NCI-H524 treated with DMSO at 0.1 percent for 48 hours (cell line): ENCODE results near the gene KCNB1.

Source experiments
- DNase-seq: peaks from one replicate; lab custom pipeline; 2025; lab: John Stamatoyannopoulos, UW

Gene KCNB1

DNA sequence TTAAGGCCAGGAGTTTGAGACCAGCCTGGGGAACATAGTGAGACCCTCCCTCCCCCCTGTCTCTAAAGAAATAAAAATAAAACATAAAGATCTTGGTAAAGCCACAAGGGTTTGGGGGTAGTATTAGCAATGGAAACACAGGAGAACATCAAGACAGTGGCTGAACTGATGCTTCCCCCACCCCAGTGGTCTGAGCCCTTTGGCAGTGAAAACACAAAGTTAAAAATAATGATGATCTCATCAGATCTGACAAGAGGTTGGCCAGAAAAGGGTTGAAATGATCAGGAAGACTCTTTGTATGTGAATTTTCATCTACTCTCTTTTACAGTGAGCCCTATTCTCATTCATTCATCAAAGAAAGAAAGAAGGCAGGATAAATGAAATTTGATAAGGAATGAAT, 93.7 kb downstream of the KCNB1 start:
- no peak for DNase-seq

GRCh38 chr20:49387581-49387939, 94.9 kb downstream of the KCNB1 start:
- no peak for DNase-seq

- DNase-seq: no peak
These were observed 95.5 kb downstream of the KCNB1 start for GRCh38 chr20:49386848-49387580.

DNA sequence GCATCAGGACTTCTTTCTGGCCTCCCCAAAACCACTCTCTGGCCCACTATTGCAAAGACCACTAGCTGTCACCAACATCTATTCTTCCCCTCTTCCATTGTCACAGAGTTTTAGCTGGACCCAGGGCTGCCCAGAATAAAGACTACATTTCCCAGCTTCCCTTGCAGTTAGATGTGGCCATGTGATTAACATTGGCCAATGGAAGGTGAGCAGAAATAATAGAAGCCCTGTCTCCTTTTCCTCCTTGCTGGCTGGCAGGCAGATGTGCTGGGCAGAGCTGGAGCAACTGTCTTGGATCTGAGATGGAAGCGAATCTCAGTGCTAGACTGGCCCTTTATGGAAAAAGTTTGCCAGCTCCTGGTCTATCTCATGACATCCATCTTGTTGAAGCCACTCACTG, 97.0 kb downstream of the KCNB1 start:
- peak; percentile 12 for DNase-seq

DNA sequence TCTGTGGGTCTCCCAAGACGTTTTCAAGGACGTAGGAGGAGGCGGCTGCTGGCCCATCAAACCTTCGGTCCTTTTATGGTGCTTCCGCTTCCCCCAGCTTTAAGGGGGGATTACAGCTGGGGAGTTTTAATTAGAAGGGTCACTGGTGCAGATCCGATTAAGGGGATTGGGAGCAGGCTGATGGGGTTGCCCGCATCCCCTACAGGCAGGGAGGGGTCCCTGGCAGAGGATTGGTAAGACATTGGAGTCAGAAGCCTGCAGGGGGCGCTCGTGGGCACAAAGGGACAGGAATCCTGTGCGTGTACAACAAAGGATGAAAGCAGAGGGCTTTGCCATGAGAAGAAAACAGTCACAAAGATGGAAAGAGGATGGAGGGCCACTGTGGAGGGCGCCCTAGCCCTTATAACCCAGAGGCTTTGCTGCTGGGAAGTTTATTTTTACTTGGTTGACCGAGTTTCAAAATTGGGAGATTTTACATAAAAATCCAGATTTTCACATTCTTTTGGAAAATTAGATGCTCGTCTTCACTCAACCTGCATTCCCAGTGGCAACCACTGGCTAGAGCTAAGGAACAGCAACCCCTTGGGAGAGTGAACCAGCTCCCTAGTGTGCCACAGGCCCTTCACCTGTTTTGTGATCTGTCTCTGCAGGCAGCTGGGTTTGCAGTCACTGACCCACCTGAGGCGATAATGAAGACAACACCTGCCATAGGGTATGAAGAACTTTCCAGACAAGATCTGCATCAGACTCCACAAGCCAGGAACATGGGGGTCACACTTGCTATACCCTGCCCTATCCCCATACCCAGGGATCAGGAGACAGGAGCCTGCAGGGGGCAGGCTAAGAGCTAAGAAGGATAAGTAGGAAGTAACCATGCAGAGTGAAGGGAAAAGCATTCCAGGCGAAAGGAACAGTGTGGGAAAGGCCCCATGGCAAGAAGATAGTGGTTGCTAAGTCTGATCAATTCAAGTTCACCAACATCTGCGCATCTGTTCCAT, 97.7 kb downstream of the KCNB1 start:
- DNase-seq: peak; percentile 82

DNA sequence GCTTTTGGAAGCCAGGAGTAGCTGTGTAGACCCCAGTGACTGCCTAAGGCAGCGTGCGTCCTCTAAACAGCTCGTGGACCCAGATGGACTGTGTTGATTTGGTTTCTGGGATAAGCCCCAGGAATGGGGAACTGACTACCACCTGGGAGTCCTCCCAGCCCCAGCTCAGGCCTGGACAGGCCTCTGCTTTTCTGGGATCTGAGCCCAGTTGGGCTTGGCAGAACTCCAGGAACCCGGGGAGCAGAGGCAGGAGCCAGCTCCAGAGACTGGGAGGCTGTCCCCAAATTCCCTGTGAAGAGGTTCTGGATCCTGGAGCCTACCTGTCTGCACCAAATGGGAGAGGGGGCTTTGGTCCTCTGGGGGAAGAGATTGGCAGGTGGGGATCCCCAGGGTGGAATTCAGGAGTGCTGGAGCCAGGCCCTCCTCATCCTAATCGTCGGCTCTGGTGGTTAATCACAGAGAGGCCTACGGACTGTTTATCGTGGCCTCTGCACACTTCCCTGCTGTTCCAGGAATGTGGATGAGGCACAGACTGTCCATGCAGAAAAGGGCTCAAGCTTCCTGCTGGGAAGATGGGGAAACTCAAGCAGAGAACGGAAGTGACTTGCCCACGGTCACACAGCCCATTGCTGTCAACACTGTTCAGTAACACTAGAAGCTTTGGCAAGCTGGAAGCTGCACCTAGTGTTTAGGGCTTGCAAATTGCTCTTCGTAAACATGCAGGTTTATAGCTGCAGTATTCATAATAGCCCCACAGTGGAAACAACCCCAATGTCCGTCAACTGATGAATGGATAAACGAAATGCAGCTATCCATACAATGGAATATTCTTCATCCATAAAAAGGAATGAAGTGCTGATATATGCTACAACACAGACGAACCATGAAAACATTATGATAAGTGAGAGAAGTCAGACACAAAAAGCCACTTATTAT, 100.6 kb downstream of the KCNB1 start:
- no peak for DNase-seq

GRCh38 chr20:49380337-49380780, 102.1 kb downstream of the KCNB1 start:
- DNase-seq: no peak

GRCh38 chr20:49379338-49379737, 103.1 kb downstream of the KCNB1 start:
- DNase-seq: no peak

DNA sequence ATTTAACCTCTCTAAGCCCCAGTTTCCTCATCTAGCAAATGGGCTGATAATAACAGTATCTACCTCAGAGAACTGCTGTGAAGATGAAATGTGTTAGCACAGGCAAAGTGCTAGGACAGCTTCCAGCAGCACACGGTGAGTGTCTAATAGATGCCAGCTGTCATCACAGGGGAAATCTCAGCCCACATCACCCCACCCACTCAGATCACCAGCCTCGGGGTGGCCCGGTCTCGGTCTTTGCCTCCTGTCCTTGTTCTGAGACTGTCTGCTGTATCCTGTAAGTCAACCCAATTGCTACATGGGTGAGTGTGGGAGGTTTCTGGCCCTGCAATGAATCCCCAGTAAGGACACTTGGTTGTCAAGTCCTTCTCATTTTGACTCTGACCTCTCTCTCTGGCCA, 105.1 kb downstream of the KCNB1 start:
- no peak for DNase-seq

GRCh38 chr20:49375170-49375569, 107.3 kb downstream of the KCNB1 start:
- DNase-seq: no peak

DNA sequence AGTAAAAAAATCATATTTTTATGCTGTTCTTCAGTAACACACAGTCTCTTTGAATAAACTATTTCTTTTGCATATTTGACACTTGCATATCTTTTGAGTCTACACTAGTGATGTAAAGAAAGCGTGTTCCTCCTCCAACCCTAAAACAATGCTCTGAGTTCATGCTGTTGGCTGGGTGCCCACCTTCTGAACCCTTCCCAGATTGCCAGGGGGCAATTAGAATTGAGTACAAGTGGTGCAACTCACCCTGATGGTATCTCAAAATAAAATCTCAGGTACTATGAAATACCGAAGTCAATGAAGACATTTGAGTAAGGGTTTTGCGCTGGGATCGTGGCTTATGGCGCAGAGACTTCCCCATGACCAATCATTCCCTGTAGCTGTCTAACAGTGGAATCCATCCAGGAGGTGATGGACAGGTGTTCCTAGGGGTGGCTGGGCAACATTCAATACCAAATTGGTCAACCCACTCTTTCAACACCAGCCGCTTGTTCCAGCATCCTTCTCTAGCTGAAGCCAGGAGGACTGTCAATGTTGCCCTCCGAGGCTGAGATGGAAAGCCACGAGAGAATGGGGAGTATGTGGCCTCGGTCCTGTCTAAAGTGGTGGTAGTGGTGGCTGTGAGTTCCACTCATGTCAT, 110.3 kb downstream of the KCNB1 start:
- DNase-seq: no peak

GRCh38 chr20:49368596-49368995, 113.9 kb downstream of the KCNB1 start:
- DNase-seq: no peak

- DNase-seq: no peak
These were observed 115.4 kb downstream of the KCNB1 start for GRCh38 chr20:49367113-49367512.

DNA sequence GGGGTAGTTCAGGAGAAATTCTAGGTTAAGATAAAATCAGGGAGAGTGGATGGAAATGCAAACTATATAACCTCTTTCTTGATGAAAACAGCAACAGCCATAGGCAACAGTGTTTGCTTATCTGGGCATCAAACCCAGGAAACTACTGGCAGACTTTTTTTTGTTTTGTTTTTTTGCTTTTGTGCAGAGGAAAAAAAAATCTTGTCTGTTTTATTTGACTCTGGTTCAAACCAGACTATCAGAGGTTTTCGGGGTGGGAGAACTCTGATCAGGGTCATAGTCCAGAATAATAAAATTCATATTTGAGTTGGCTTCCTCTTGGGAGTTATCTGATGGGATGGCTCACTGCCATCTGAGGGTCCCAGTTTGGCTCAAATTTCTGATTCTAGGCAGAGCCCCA, 115.8 kb downstream of the KCNB1 start:
- no peak for DNase-seq

- DNase-seq: no peak
These were observed 120.4 kb downstream of the KCNB1 start for GRCh38 chr20:49361862-49362660.

GRCh38 chr20:49360242-49360968, 122.1 kb downstream of the KCNB1 start:
- DNase-seq: no peak

DNA sequence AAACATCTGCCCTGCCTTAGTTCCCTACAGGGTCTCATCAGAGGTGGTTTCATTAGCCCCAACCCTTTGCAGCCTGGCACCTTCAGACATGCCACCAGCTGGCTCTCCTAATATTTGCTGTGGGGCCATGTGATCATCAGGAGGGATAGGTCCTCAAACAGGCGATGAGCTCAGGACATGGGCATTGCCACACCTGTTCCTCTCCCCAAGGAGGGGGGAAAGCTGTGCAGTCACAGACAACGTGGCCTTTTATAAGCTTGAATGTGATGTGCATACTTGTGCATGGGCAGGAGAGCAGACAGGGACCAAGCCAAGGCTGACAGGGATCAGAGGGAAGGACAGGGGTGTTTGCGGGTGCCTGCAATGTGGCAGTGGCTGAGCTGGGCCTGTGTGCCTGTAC, 125.8 kb downstream of the KCNB1 start:
- DNase-seq: peak; percentile 67

DNA sequence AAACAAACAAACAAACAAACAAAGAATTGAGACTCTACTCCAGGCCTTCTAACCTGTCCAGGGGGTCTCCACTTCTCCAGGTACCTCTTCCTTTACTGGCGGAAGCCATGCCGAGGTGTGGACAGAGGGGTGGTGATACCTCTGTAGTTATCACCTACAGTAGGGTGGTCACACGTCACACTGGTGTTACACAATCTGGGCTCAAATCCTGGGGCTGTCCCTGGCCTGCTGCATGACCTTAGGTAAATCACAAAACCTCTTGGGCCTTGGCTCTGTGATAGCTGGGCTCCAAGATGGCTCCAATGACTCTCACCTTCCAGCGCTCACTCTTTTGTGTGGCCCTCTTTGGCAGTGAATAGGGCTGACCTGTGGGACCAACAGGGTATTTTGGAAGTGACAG, 127.8 kb downstream of the KCNB1 start:
- no peak for DNase-seq

DNA sequence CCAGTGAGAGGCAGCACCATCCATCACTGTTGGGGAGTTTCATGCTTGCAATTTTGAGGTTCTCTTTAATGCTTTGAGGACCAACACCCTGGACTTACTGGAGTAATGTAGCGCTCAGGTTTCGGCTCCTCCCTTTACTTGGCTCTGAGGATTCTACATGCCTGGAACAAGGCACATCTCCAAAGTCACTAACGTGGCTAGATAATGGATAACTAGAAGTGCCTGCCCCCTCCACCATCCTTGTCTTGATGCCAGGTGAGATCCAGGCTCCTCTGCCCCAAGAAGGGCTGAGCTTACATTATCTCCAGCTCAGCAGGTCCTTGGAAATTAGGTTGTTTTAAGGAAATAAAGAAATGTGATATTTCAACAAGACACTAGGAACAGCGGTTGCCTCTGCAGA, 129.1 kb downstream of the KCNB1 start:
- DNase-seq: no peak

DNA sequence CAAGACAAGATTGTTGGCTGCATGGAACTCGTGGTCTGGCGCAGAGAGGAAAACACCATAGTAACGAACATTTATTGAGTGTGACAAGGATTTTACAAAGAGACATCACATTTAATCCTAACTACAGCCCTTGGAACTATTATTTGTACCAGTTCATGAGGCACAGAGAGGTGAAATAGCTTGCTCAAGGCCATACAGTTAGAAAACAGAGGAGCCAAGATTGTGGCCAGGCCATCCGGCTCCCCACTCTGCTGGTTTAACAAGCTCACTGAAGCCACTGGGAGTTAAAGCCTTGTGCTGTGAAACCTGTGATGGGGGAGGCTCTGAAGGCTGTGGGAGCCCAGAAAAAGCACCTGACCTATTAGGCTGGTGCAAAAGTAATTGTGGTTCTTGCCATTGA, 129.7 kb downstream of the KCNB1 start:
- DNase-seq: no peak
